Measurements from ENCODE around the gene SLC8A2.

SLC8A2 gene

DNA sequence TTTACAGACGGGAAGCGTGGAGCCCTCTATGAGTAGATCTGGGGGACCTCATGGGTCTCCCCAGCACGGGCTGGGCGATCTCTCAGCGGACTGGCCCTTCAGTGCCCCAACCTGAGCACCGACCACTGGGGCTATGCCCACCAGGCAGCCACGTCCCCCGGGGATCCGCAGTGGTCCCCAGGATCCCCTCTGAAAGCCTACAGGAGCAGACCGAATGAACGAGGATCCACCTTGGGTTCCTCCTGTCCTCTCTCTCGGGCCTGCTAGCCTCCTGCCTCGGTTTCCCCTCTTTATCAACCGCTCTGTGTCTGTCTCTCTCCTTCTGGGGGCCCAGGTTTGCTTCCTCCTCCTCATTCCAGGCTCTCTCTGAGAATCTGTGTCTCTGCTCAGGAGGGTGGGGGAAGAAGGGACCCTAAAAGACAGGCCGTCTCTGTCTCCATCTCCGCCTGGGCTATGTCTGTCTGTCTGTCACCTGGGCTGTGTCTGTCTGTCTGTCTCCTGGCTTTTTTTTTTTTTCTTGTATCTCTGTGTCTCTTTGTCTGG, 50.4 kb downstream of the SLC8A2 start:
- TF ChIP-seq, protein P1, sequence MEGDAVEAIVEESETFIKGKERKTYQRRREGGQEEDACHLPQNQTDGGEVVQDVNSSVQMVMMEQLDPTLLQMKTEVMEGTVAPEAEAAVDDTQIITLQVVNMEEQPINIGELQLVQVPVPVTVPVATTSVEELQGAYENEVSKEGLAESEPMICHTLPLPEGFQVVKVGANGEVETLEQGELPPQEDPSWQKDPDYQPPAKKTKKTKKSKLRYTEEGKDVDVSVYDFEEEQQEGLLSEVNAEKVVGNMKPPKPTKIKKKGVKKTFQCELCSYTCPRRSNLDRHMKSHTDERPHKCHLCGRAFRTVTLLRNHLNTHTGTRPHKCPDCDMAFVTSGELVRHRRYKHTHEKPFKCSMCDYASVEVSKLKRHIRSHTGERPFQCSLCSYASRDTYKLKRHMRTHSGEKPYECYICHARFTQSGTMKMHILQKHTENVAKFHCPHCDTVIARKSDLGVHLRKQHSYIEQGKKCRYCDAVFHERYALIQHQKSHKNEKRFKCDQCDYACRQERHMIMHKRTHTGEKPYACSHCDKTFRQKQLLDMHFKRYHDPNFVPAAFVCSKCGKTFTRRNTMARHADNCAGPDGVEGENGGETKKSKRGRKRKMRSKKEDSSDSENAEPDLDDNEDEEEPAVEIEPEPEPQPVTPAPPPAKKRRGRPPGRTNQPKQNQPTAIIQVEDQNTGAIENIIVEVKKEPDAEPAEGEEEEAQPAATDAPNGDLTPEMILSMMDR (IDR thresholded peaks at IDR 0.05; ENCODE audit: low read depth, low read length, missing control alignments), result no peak
- no peak for DNase-seq (ENCODE audit: extremely low read depth, low read depth)
- no peak overlapping the region for H3K4me3 ChIP-seq (replicated peaks; ENCODE audit: low read depth, low read length)

- TF ChIP-seq, protein P1 (IDR thresholded peaks at IDR 0.05; ENCODE audit: low read depth, low read length, missing control alignments), result no peak
- DNase-seq (ENCODE audit: extremely low read depth, low read depth), result no peak
- H3K4me3 ChIP-seq (replicated peaks; ENCODE audit: low read depth, low read length), result no peak overlapping the region
Measured at GRCh38 chr19:47419789-47420188, 51.9 kb downstream of the SLC8A2 start.

DNA sequence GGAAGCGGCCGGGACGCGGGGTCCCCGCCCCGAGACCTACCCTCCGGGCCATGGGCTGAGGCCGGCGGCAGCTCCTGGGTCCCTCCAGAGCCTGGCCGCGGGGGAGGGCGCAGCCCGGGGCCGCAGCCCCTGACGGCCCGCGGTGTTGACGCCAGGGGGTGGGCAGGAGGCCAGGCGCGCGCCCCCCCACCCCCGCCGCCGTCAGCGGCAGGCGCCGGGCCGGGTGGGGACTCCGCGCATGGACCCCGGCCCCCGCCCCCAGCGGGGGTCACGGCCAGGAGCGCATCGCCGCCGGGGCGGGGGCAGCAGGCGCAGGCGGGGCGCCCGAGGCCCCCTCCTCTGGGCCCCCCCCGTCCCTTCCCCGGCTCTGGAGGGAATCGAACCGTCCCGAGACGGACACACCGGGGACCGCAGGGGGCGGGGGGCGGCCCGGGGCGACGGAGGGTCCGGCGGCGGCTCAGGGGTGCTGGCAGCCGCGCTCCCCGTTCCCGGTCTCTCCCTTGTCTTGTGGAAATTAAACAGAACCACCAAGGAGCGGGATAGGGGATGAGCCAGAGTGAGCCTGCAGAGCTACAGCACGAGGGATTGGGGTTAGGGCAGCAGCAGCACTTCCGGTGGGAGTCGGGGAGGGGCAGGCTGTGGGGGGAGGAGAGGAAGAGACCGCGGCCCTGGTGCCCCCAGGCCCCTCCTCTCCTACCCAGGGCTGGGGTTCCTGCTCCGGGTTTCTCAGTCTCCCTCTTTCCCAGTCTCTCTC, 52.5 kb downstream of the SLC8A2 start, which contains the start of gene MEIS3:
Gene MEIS3, minus strand, starts transcription at position 498 of the 754 bp plus-strand sequence. Its CDS starts 446 bp downstream, at position 52.
- DNase-seq (ENCODE audit: extremely low read depth, low read depth), result no peak

DNA sequence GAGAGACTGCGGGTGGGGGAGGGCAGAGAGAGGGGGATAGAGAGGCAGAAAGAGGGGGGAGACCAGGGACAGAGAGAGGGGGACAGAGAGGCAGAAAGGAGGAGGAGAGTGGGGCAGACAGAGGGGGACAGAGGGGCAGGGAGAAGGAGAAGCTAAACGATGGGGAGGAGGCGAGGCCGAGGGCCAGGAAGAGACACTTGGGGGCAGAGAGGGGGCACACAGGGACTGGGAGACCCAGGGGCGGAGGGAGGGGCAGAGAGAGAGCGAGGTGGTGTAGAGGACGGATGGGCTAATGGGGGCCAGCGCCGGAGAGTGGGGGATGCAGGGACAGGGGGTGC, 53.0 kb downstream of the SLC8A2 start:
- no peak for DNase-seq (ENCODE audit: extremely low read depth, low read depth)
- TF ChIP-seq, protein P1 (IDR thresholded peaks at IDR 0.05; ENCODE audit: low read depth, low read length, missing control alignments), result no peak
- H3K4me3 ChIP-seq (replicated peaks; ENCODE audit: low read depth, low read length), result peak overlapping the region; percentile 41

More for the DNA sequence above, 52.5 kb downstream of the SLC8A2 start, which contains the start of gene MEIS3:
- H3K4me3 ChIP-seq (replicated peaks; ENCODE audit: low read depth, low read length), result peak within 1 kb of the TSS; percentile 41
- TF ChIP-seq, protein P1 (IDR thresholded peaks at IDR 0.05; ENCODE audit: low read depth, low read length, missing control alignments), result no peak

DNA sequence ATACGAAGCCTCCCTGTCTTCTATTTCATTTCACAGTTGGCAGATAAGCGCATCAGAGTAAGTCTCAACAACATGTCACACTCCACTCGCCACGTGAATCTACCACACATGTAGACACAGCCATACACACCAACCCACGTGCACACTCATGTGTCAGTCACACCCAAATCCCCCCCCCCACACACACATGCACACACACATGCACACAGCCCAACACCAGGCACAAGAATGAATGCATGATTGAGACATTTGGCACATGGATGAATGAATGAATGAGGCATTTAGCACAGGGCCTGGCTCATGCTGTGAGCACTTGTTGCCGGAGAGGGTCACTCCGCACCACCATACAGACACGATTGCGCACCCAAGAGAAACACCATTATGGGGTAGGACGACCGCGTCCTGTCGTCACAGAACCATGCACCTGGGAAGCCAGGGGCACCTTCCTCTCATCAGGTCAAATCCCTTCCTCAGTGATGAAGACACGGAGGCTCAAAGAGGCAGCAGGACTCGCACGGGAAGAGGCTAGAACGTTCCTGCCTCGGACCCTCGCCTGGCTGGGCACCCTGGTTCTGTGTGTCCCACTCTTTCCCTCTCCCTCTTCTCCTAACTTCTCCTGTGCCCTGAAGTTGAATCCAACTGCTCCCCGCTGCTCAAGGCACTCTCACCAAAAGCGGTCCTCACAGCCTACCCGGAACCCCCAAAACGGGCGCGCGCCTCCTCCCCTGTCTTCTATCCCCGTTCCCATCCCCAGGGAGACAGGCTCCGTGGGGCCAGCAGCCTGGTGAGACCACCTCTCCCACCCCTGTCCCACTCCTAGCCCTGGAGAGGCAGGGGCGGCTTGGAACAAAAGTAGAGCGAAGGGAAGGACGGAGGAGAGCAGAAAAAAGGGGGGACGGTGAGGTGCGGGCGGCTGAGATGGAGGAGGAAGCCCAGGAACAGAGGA, 53.7 kb downstream of the SLC8A2 start:
- peak overlapping the region; percentile 41 for H3K4me3 ChIP-seq (replicated peaks; ENCODE audit: low read depth, low read length)
- TF ChIP-seq, protein P1 (IDR thresholded peaks at IDR 0.05; ENCODE audit: low read depth, low read length, missing control alignments), result no peak
- no peak for DNase-seq (ENCODE audit: extremely low read depth, low read depth)

DNA sequence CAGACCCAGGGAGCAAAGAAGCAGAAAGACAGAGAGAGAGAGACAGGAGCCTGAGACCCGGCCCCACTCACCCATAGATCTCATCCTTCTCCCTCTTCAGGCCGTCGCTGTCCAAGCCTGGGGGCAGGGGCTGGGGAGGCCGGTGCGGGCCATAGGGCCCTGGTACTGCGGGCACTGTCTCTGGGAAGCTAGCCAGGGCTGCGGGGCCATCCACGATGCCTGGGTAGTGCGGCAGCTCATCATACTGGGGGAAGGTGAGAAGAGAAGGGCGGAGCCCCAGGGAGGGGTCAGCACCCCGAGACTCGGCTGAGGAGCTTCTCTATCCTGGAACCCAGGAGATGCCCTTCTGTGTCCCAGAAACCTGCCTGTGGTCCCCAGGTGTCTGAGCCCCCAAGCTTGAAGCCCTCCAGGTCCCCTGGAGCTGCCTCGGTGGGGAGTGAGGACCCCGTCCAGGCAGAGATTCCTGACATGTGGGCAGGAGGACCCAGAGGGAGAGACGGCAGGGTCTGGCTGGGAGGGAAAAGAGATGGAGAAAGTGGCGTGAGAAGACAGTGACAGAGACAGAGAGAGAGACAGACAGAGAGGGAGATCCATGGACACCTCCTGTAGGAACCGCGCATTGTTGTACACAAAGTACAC, 54.5 kb downstream of the SLC8A2 start:
- TF ChIP-seq, protein P1 (IDR thresholded peaks at IDR 0.05; ENCODE audit: low read depth, low read length, missing control alignments), result no peak
- H3K4me3 ChIP-seq (replicated peaks; ENCODE audit: low read depth, low read length), result no peak overlapping the region; the same call in 1 of the 2 replicates
- no peak for DNase-seq (ENCODE audit: extremely low read depth, low read depth)

Data from HFF-Myc (cell line).